Gastroesophageal sphincter (tissue), 4 donors: Measurements from ENCODE around the gene BPIFB4. TPM values are rescaled to one million over a fixed set of nuclear protein-coding genes. Genes with fewer than 3 reads are reported as not detected.
"Not testable (repeated sequence)": the region's sequence is repeated elsewhere in the genome, so short reads cannot be mapped to it uniquely, and the experiment has no call there.

Experiments
- ATAC-seq: fragments of 150-250 bp; one replicate; pipeline ENCODE4 v1.9.1; 2016; ENCODE audit warnings: mild to moderate bottlenecking, moderate library complexity
- H3K27ac ChIP-seq, 4 donors: fragments of 200-600 bp; sonication (generic) in 3 of 4; 1 replicate in 3 of 4; 2 replicates in 1 of 4; pipeline ENCODE4 v1.5.1; 2016 to 2019
- H3K27me3 ChIP-seq: fragments of 200-600 bp; sonication (generic); one replicate; pipeline ENCODE4 v1.5.1; 2019
- H3K36me3 ChIP-seq, 2 donors: fragments of 200-600 bp; sonication (generic); one replicate each; pipeline ENCODE4 v1.5.1; 2019; ENCODE audit warnings: control low read depth in 1 of 2
- H3K4me1 ChIP-seq, 3 donors: fragments of 200-600 bp; sonication (generic); 1 replicate in 2 of 3; 2 replicates in 1 of 3; pipeline ENCODE4 v1.5.1; 2016 to 2019; ENCODE audit warnings: control low read depth in 2 of 3
- H3K4me3 ChIP-seq, 2 donors: fragments of 200-600 bp; sonication (generic); one replicate each; pipeline ENCODE4 v1.5.1; 2019; ENCODE audit warnings: mild to moderate bottlenecking in 1 of 2, moderate library complexity in 1 of 2
- H3K9me3 ChIP-seq, 3 donors: fragments of 200-600 bp; sonication (generic); one replicate each; pipeline ENCODE4 v1.5.1; 2017 to 2019; ENCODE audit warnings: control low read depth in 2 of 3
- EP300 ChIP-seq: sonication (generic); formaldehyde crosslinking; IDR thresholded peaks from one replicate; pipeline ENCODE4 v1.6.1; 2017; ENCODE audit warnings: antibody characterized with exemption, mild to moderate bottlenecking
- POLR2A ChIP-seq, 2 donors: fragments of 450-650 bp; IDR thresholded peaks; one replicate each; pipeline ENCODE4 v1.6.1; 2017; ENCODE audit warnings: antibody characterized with exemption in 2 of 2, mild to moderate bottlenecking in 2 of 2, moderate library complexity in 1 of 2
- POLR2AphosphoS5 ChIP-seq: sonication (generic); formaldehyde crosslinking; IDR thresholded peaks from one replicate; pipeline ENCODE4 v1.6.1; 2017; ENCODE audit warnings: antibody characterized with exemption
- WGBS, 2 donors: methylation state at CpG; one replicate each; pipeline ENCODE4 v1.1.5; 2018; ENCODE audit warnings: low coverage in 1 of 2; 5-methylcytosine and 5-hydroxymethylcytosine counted together
- total RNA-seq, 4 donors: library from RNA; depleted of rRNA; stranded (reverse); fragments of >200 nt; gene quantifications; one replicate each; pipeline ENCODE4 v1.1.0, GENCODE V29; 2016
- TF ChIP-seq, protein P1 (sequence below), 4 experiments: fragments of 200-600 bp in 2 of 4; fragments of 450-650 bp in 2 of 4; sonication (generic) in 1 of 4; IDR thresholded peaks; one replicate each; pipeline ENCODE4 v1.5.1; 2017 to 2019; ENCODE audit warnings: antibody characterized with exemption in 4 of 4, mild to moderate bottlenecking in 2 of 4, moderate library complexity in 2 of 4

Gene BPIFB4
- total RNA-seq, 4 donors from 2014 or later = not detected

DNA sequence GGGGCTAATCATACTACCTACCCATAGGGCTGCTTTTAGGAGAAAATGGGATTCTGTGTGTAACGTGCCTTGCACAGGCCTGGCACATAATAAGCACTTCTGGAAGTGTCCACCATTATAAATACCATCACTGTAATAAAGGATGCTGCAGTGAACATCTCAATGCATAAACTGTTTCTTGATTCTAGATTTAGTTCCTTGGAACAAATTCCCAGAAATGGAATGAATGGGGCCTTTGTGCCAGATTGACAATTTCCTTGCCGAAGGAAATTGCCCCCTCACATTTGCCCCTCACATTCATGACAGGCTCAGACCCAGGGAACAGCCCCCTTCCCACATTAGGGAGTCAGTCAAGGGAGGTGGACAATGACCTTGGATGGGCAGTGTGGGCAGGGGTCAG lies 29.2 kb downstream of the BPIFB4 start:
- no peak overlapping the region for H3K27ac ChIP-seq
- TF ChIP-seq, protein P1, sequence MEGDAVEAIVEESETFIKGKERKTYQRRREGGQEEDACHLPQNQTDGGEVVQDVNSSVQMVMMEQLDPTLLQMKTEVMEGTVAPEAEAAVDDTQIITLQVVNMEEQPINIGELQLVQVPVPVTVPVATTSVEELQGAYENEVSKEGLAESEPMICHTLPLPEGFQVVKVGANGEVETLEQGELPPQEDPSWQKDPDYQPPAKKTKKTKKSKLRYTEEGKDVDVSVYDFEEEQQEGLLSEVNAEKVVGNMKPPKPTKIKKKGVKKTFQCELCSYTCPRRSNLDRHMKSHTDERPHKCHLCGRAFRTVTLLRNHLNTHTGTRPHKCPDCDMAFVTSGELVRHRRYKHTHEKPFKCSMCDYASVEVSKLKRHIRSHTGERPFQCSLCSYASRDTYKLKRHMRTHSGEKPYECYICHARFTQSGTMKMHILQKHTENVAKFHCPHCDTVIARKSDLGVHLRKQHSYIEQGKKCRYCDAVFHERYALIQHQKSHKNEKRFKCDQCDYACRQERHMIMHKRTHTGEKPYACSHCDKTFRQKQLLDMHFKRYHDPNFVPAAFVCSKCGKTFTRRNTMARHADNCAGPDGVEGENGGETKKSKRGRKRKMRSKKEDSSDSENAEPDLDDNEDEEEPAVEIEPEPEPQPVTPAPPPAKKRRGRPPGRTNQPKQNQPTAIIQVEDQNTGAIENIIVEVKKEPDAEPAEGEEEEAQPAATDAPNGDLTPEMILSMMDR (IDR thresholded peaks at IDR 0.05) = no peak
- no peak for TF ChIP-seq POLR2A (IDR thresholded peaks at IDR 0.05)
- no peak for TF ChIP-seq EP300
- TF ChIP-seq POLR2AphosphoS5 = no peak
- H3K36me3 ChIP-seq = no peaks in the 10 kb centered on the region
- H3K4me1 ChIP-seq = no peaks in the 10 kb centered on the region
- H3K27me3 ChIP-seq = peaks cover 18% of the 10 kb centered on the region
- no peaks in the 10 kb centered on the region for H3K9me3 ChIP-seq
- ATAC-seq = no peak
- H3K4me3 ChIP-seq = no peak overlapping the region
- WGBS, 2 donors = 13 to 67% methylated on average over 1 of the region's 2 CpGs

GRCh38 chr20:33110147-33110825 lies 30.8 kb downstream of the BPIFB4 start:
- no peak overlapping the region for H3K27ac ChIP-seq
- no peak for ATAC-seq
- H3K9me3 ChIP-seq = no peaks in the 10 kb centered on the region
- H3K4me3 ChIP-seq = no peak overlapping the region
- TF ChIP-seq, protein P1 (IDR thresholded peaks at IDR 0.05) = no peak
- TF ChIP-seq POLR2AphosphoS5 (no peak), EP300 (no peak), POLR2A (IDR thresholded peaks at IDR 0.05) (no peak)
- H3K27me3 ChIP-seq = peaks cover 9% of the 10 kb centered on the region
- 39 to 72% methylated on average over 4 to 6 of the region's 8 CpGs for WGBS, 2 donors
- no peaks in the 10 kb centered on the region for H3K4me1 ChIP-seq
- no peaks in the 10 kb centered on the region for H3K36me3 ChIP-seq

DNA sequence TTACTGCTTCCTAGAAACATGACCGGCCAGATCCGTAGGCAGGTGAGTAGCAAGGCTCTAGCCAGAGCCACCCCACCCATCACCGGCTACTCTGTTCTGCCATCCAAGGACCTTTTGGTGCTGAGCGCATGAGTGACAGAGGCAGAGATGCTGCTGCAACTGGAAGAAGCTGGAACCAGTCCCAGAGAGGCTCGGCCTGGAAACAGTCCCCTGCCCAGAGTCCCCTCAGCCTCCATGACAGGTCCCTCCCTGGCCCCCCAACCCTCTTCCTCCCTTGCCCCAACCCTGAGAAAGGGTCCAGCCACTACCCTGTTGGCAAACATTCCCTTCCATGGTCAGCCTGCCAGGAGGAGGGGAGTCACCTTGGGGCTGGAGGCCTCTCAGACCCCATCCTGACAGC lies 31.9 kb downstream of the BPIFB4 start:
- 70% methylated on average over 2 of the region's 5 CpGs; no CpG with 5 or more reads in 1 of the 2 donors for WGBS, 2 donors
- no peaks in the 10 kb centered on the region for H3K36me3 ChIP-seq
- H3K9me3 ChIP-seq = no peaks in the 10 kb centered on the region
- ATAC-seq = no peak
- peaks cover 9% of the 10 kb centered on the region for H3K27me3 ChIP-seq
- H3K27ac ChIP-seq = no peak overlapping the region
- H3K4me1 ChIP-seq = no peaks in the 10 kb centered on the region
- TF ChIP-seq POLR2AphosphoS5 = no peak
- no peak for TF ChIP-seq POLR2A (IDR thresholded peaks at IDR 0.05)
- H3K4me3 ChIP-seq = no peak overlapping the region

- TF ChIP-seq, protein P1 (IDR thresholded peaks at IDR 0.05) = no peak
- TF ChIP-seq POLR2A (IDR thresholded peaks at IDR 0.05) (no peak), POLR2AphosphoS5 (no peak), EP300 (no peak)
- WGBS, 2 donors = 60 to 77% methylated on average over 3 to 6 of the region's 7 CpGs
- Histone ChIP-seq H3K27ac (no peak overlapping the region), H3K9me3 (no peaks in the 10 kb centered on the region), H3K27me3 (peaks cover 4% of the 10 kb centered on the region), H3K36me3 (no peaks in the 10 kb centered on the region), H3K4me3 (no peak overlapping the region), H3K4me1 (no peaks in the 10 kb centered on the region)
- no peak for ATAC-seq
Measured at GRCh38 chr20:33112547-33113386, 33.3 kb downstream of the BPIFB4 start.

- peaks cover 8% of the 10 kb centered on the region for H3K27me3 ChIP-seq
- TF ChIP-seq POLR2A (IDR thresholded peaks at IDR 0.05) (no peak), POLR2AphosphoS5 (no peak), EP300 (no peak)
- TF ChIP-seq, protein P1 (IDR thresholded peaks at IDR 0.05) = no peak
- no peaks in the 10 kb centered on the region for H3K4me1 ChIP-seq
- no peak overlapping the region for H3K27ac ChIP-seq
- WGBS, 2 donors = 40 to 67% methylated on average over 3 of the region's 6 CpGs
- H3K9me3 ChIP-seq = no peaks in the 10 kb centered on the region
- H3K36me3 ChIP-seq = no peaks in the 10 kb centered on the region
- H3K4me3 ChIP-seq = no peak overlapping the region
- no peak for ATAC-seq
Measured at GRCh38 chr20:33113387-33113908, 34.0 kb downstream of the BPIFB4 start.

DNA sequence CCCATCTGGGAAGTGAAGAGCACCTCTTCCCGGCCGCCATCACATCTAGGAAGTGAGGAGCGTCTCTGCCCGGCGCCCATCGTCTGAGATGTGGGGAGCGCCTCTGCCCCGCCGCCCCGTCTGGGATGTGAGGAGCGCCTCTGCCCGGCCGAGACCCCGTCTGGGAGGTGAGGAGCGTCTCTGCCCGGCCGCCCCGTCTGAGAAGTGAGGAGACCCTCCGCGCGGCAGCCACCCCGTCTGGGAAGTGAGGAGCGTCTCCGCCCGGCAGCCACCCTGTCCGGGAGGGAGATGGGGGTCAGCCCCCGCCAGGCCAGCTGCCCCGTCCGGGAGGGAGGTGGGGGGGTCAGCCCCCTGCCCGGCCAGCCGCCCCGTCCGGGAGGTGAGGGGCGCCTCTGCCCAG lies 36.1 kb downstream of the BPIFB4 start:
- not testable (repeated sequence) for H3K4me3 ChIP-seq, H3K36me3 ChIP-seq, H3K9me3 ChIP-seq, ATAC-seq, H3K4me1 ChIP-seq, H3K27me3 ChIP-seq, H3K27ac ChIP-seq
- WGBS, 2 donors = no CpG with 5 or more reads among the region's 34 CpGs
